Measurements from ENCODE around the gene GGPS1.
"Not testable (repeated sequence)": the region's sequence is repeated elsewhere in the genome, so short reads cannot be mapped to it uniquely, and the experiment has no call there.

Gene GGPS1

GRCh38 chr1:235357485-235358373 lies 29.4 kb downstream of the GGPS1 start:
- DNase-seq (ENCODE audit: low read depth): no peak
- TF ChIP-seq POLR2A (IDR thresholded peaks at IDR 0.05; ENCODE audit: extremely low read depth, insufficient read length) (no peak), MYC (IDR thresholded peaks at IDR 0.05; ENCODE audit: low read depth, low read length) (no peak)
- H3K4me3 ChIP-seq (ENCODE audit: low read depth, low read length): no peak overlapping the region

GRCh38 chr1:235358899-235359298 lies 30.5 kb downstream of the GGPS1 start:
- no peak for TF ChIP-seq MAX (IDR thresholded peaks at IDR 0.05; ENCODE audit: low read depth, low read length)
- TF ChIP-seq MYC (IDR thresholded peaks at IDR 0.05; ENCODE audit: low read depth, low read length): no peak
- no peak for TF ChIP-seq CTCF (IDR thresholded peaks at IDR 0.05; ENCODE audit: low read depth, low read length)
- no peak for TF ChIP-seq POLR2A (IDR thresholded peaks at IDR 0.05; ENCODE audit: extremely low read depth, insufficient read length)
- no peak overlapping the region for H3K4me3 ChIP-seq (ENCODE audit: low read depth, low read length)
- no peak for DNase-seq (ENCODE audit: low read depth)

GRCh38 chr1:235364189-235364588 lies 35.8 kb downstream of the GGPS1 start:
- H3K4me3 ChIP-seq (ENCODE audit: low read depth, low read length); DNase-seq (ENCODE audit: low read depth): not testable (repeated sequence)

- H3K4me3 ChIP-seq (ENCODE audit: low read depth, low read length): no peak overlapping the region
- TF ChIP-seq POLR2A (IDR thresholded peaks at IDR 0.05; ENCODE audit: extremely low read depth, insufficient read length): no peak
- TF ChIP-seq CTCF (IDR thresholded peaks at IDR 0.05; ENCODE audit: low read depth, low read length): no peak
- TF ChIP-seq MYC (IDR thresholded peaks at IDR 0.05; ENCODE audit: low read depth, low read length): no peak
- no peak for TF ChIP-seq MAX (IDR thresholded peaks at IDR 0.05; ENCODE audit: low read depth, low read length)
- peak; percentile 12 for DNase-seq (ENCODE audit: low read depth)
Observed at GRCh38 chr1:235366286-235366685, 37.9 kb downstream of the GGPS1 start.

GRCh38 chr1:235367000-235367908 lies 38.9 kb downstream of the GGPS1 start, which contains the start of gene TBCE:
Gene TBCE, plus strand, starts transcription at chr1:235367427. Its CDS starts 12,623 bp downstream, at chr1:235380050.
- DNase-seq (ENCODE audit: low read depth): peak; percentile 97
- TF ChIP-seq MYC (IDR thresholded peaks at IDR 0.05; ENCODE audit: low read depth, low read length) (peak; percentile 87), POLR2A (IDR thresholded peaks at IDR 0.05; ENCODE audit: extremely low read depth, insufficient read length) (peak; percentile 89), CTCF (IDR thresholded peaks at IDR 0.05; ENCODE audit: low read depth, low read length) (no peak), MAX (IDR thresholded peaks at IDR 0.05; ENCODE audit: low read depth, low read length) (peak; percentile 89)
- peak within 1 kb of the TSS; percentile 84 for H3K4me3 ChIP-seq (ENCODE audit: low read depth, low read length)

GRCh38 chr1:235368428-235368827 lies 40.1 kb downstream of the GGPS1 start:
- peak overlapping the region; percentile 84 for H3K4me3 ChIP-seq (ENCODE audit: low read depth, low read length)
- no peak for DNase-seq (ENCODE audit: low read depth)
- TF ChIP-seq MYC (IDR thresholded peaks at IDR 0.05; ENCODE audit: low read depth, low read length) (no peak), MAX (IDR thresholded peaks at IDR 0.05; ENCODE audit: low read depth, low read length) (no peak), CTCF (IDR thresholded peaks at IDR 0.05; ENCODE audit: low read depth, low read length) (no peak), POLR2A (IDR thresholded peaks at IDR 0.05; ENCODE audit: extremely low read depth, insufficient read length) (no peak)
